ENCODE measurements around the gene ZDHHC11B. TPM values are rescaled to one million over a fixed set of nuclear protein-coding genes. Genes with fewer than 3 reads are reported as not detected.

Gene ZDHHC11B
- total RNA-seq, 1 donor from 2014 or later: 13.4 TPM

GRCh38 chr5:663436-664342 is 120.8 kb downstream of the ZDHHC11B start:
- H3K9me3 ChIP-seq (replicated peaks): no peaks in the 10 kb centered on the region
- H3K4me1 ChIP-seq: no peaks in the 10 kb centered on the region
- DNase-seq: no peak
- no peak overlapping the region for H3K27ac ChIP-seq (replicated peaks)
- no peak overlapping the region for H3K4me3 ChIP-seq
- intact Hi-C loops (cut with micrococcal nuclease): no loop called here
- no peak for TF ChIP-seq CTCF (IDR thresholded peaks at IDR 0.05; ENCODE audit: borderline replicate concordance)
- peaks cover 51% of the 10 kb centered on the region for H3K36me3 ChIP-seq
- H3K27me3 ChIP-seq (ENCODE audit: low read depth): no peaks in the 10 kb centered on the region

GRCh38 chr5:662751-663435 is 121.6 kb downstream of the ZDHHC11B start:
- Histone ChIP-seq H3K4me3 (no peak overlapping the region), H3K36me3 (peaks cover 56% of the 10 kb centered on the region), H3K27me3 (ENCODE audit: low read depth) (no peaks in the 10 kb centered on the region), H3K4me1 (no peaks in the 10 kb centered on the region), H3K27ac (replicated peaks) (no peak overlapping the region), H3K9me3 (replicated peaks) (peaks cover 4% of the 10 kb centered on the region)
- intact Hi-C loops (cut with micrococcal nuclease): no loop called here
- DNase-seq: peak; percentile 12
- TF ChIP-seq CTCF (IDR thresholded peaks at IDR 0.05; ENCODE audit: borderline replicate concordance): no peak

- no peak for TF ChIP-seq CTCF (IDR thresholded peaks at IDR 0.05; ENCODE audit: borderline replicate concordance)
- DNase-seq: peak; percentile 14
- H3K27ac ChIP-seq (replicated peaks): no peak overlapping the region
- H3K27me3 ChIP-seq (ENCODE audit: low read depth): no peaks in the 10 kb centered on the region
- intact Hi-C loops (cut with micrococcal nuclease): no loop called here
- peaks cover 64% of the 10 kb centered on the region for H3K36me3 ChIP-seq
- H3K9me3 ChIP-seq (replicated peaks): peaks cover 9% of the 10 kb centered on the region
- H3K4me3 ChIP-seq: no peak overlapping the region
- no peaks in the 10 kb centered on the region for H3K4me1 ChIP-seq
Observed at GRCh38 chr5:661891-662750, 122.4 kb downstream of the ZDHHC11B start.

- no peaks in the 10 kb centered on the region for H3K4me1 ChIP-seq
- peaks cover 9% of the 10 kb centered on the region for H3K9me3 ChIP-seq (replicated peaks)
- TF ChIP-seq CTCF (IDR thresholded peaks at IDR 0.05; ENCODE audit: borderline replicate concordance): no peak
- H3K36me3 ChIP-seq: peaks cover 60% of the 10 kb centered on the region
- no peaks in the 10 kb centered on the region for H3K27me3 ChIP-seq (ENCODE audit: low read depth)
- intact Hi-C loops (cut with micrococcal nuclease): no loop called here
- H3K4me3 ChIP-seq: no peak overlapping the region
- H3K27ac ChIP-seq (replicated peaks): no peak overlapping the region
- DNase-seq: no peak
Observed at GRCh38 chr5:660491-661030, 124.0 kb downstream of the ZDHHC11B start.

Other genes with a start within 250 kb of the ZDHHC11B start
- gene CEP72, start 172.4 kb downstream of the ZDHHC11B start, total RNA-seq: 1.7 TPM
- gene TPPP, start 91.4 kb downstream of the ZDHHC11B start, total RNA-seq: 21.6 TPM
- gene ZDHHC11, start 66.3 kb upstream of the ZDHHC11B start, total RNA-seq: 18.7 TPM
- 23.6 TPM for gene BRD9, start 108.1 kb upstream of the ZDHHC11B start, total RNA-seq
- 0.44 TPM for gene TRIP13, start 108.2 kb upstream of the ZDHHC11B start, total RNA-seq
- 3.7 TPM for gene NKD2, start 224.1 kb upstream of the ZDHHC11B start, total RNA-seq